ENCODE data around the gene PRR5L.
"Not testable (repeated sequence)": the region's sequence is repeated elsewhere in the genome, so short reads cannot be mapped to it uniquely, and the experiment has no call there.

The PRR5L gene

DNA sequence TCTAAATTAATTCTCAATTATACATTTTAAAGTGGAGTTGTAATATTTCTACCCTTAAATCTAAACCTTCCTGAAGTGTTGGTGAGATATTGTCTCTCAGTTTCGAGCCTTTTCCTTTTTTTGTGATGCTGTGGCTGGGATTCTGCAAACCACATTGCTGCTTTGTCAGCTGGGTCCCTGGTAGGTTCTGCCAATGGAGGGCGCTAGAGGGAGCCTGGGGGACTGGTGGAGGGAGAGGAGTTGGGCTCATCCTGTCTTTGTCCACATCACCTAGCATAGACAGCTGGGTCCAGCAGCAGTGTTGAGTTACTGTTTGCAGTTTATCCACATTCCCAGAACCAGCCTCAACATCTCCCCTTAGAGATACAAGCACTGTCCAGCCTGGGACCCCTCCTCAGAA lies 173.0 kb downstream of the PRR5L start:
- DNase-seq, result peak; percentile 79

DNA sequence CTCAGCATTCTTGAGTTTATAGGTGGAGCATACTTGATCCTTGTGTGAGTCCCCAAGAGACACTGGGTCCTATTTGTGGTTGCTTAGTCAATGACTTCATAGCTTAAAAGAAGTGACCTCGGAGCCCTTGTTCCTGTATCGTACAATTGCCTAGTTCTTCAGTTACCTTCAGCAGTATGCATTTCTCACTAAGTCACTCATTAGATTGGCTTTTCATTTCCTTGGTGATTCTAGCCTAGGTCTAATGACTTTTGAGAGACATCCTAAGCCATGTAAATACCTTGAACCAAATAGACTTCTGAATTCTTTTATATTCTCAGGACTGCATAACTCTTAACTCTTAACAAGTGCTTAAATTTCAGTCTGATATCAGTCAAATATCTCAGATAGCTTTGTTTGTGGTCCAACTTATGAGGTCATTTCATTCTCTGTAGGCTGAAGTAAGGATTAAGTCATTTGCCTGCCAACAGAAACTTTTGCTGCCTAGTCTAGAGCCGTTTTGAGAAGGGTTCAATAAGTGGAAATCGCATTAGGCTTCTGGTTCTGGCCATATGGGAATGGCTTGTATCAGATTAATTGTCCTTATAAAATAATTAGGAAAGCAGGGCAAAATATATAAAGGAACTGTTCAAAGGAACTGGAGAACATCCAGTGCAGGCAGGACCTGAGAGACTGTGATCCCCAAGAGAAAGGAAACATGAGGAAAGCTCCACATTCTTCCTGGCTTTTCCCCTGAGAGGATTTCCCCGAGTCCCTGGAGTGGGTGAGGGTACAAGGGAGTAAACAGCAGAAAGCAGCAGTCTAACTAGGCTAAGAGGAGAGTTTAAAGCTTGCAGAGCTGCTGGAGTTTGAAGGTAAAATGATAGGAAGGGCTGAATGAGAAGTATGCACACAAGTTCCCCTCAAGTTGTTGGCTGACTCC lies 174.1 kb downstream of the PRR5L start:
- no peak for DNase-seq

DNA sequence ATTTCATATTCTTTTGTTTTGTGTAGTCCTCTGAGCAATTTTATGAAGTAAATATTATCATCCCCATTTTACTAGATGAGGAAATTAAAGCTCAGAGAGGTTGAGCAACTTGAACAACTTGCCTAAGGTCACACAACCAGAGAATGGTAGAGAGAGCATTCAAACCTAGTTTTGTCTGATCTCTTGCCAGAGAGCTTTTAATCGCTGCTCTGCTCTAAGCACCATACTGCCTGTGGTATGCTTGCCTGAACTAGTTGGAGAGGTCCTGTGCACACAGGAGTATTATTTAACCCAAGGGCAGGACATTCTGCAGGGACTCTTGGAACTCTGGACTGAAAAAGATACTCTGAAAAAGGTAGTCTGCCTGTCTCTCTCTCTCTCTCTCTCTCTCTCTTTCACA lies 175.5 kb downstream of the PRR5L start:
- no peak for DNase-seq

DNA sequence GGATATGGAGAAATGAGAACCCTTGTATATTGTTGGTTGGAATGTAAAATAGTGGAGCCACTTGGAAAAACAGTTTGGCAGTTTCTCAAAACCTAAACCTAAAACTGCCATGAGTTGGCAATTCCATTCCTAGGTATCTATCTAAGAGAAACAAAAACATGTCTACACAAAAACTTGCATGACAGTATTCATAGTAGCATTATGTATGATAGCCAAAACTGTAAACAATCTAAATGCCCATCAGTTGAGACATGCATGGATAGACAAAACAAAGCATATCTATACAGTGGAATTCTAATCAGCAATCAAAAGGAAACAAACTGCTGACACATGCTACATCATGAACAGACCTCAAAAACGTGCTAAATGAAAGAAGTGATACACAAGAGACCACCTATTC lies 179.1 kb downstream of the PRR5L start:
- no peak for DNase-seq

DNA sequence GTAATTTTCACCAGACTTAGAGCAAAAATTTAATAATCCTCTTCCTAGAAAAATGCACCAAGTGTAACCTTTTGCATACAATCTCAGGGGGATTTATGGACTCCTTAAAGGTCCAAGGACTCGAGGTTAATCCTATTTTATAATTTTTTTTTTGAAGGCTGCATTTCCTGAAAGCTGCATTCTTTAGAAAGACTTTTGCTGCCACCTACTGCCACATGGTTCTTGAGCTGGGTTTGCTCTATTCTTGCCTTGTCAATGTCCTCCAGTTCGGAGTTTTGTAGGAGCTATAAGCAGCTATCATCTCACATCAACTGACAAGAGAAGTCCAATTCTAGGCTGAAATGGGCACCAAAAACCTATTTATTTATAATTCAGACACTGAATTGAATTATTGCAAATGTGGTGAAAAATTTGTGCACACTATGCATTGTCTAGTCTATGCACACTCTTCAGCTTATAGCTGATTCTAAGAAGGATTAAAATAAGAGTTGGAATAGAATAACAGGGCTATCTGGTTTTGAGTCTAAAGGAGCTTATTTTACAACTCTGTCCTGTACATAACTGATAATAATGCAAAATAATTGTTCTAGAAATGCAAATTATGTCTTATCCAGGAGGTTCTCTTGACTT lies 182.7 kb downstream of the PRR5L start:
- no peak for DNase-seq

DNA sequence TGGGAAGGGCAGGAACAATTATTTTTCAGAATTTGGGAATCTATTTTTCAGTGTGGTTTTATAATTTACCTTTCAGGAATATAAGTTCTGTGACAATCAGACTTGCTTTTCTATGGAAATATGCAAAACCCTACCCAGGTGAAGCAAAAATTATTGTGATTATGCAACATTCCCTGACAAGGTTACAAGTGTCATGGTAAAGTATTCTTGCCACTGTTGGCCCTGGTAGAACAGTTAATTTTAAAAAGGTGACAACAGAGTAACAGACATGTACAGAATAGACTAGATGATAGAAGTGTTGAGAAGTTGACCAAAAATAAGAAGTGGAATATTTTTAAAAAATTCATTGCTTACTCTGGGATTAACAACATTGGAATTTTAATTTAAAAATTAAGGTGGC lies 184.7 kb downstream of the PRR5L start:
- DNase-seq, result no peak

DNA sequence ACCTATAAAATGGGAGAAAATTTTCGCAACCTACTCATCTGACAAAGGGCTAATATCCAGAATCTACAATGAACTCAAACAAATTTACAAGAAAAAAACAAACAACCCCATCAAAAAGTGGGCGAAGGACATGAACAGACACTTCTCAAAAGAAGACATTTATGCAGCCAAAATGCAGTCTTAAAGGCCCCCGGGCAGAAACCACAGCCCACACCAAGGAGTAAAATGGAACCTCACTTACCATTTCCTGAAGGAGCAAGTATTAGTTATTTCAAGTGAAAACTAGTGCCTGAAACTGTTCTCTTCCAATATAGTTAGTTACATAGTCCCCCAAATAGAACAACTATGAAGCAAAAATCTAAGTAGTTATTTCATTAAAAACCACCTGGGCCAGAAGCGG lies 187.0 kb downstream of the PRR5L start:
- not testable (repeated sequence) for DNase-seq

DNA sequence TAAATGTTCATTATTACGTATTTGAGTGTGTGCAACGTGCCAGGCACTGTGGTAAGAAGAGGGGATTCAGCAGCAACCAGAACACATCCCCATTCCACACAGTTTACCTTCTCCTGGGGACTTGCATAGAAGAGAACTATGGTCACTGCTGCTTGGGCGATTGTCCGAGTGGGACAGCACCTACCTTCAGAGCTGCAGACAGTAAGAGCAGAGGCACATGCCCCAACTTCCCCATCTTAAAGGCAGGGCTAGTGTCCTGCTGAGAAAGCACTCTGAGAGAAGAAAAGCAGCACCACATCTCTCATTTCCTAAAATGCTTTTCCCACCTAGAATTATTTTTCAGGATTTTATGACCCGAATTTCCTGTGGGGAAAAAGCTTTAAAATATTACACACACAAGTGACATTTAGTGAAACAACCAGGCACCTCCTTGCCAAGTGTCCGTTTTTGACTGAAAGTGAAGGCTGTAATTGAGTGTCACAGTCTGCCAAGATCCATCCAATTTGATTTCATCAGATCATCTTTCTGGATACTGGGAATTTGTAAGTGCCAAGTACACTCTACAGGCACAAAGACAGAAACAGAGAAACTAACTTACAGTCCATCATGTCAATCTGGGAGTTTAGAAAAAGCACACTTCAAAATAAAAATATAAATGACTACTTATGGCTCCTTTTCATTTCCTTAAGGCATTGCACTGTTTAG lies 189.4 kb downstream of the PRR5L start:
- no peak for DNase-seq

DNA sequence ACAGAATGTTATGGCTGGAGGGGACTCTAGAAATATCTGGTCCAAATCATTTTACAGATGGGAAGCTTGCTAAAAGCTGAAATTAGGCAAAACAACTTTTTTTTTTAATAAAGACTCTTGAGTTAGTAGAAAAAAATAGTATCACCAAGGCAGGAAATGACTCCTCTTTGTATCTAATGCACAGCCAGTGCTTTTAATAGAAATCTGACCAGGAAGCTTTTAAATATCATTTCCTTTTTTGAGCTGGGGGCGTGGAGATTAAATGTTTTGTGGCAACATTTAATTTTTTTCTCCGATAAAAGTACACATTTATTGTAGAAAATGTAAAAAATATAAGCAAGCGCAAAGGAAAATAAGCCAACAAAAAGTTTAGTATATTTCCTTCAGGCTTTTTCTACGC lies 191.5 kb downstream of the PRR5L start:
- DNase-seq, result no peak

DNA sequence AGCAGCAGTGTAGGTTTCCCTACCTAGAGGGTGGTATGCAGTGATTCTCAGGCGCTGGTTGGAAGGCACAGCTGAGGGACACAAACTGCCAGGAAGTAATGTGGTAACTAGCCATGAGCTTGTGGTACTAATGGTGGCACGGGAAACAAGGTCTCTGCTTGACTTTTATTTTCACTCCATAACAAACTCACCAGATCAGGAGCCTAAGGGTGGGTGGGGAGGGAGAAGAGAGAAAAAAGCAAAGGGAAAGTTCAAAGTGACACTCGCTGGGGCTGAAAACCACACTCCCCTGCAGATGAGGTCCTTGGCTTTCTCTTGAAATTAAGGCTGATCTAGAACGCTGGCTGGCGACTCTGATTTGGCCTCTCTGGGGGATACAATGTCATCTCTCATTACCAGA lies 192.0 kb downstream of the PRR5L start:
- DNase-seq, result no peak

DNA sequence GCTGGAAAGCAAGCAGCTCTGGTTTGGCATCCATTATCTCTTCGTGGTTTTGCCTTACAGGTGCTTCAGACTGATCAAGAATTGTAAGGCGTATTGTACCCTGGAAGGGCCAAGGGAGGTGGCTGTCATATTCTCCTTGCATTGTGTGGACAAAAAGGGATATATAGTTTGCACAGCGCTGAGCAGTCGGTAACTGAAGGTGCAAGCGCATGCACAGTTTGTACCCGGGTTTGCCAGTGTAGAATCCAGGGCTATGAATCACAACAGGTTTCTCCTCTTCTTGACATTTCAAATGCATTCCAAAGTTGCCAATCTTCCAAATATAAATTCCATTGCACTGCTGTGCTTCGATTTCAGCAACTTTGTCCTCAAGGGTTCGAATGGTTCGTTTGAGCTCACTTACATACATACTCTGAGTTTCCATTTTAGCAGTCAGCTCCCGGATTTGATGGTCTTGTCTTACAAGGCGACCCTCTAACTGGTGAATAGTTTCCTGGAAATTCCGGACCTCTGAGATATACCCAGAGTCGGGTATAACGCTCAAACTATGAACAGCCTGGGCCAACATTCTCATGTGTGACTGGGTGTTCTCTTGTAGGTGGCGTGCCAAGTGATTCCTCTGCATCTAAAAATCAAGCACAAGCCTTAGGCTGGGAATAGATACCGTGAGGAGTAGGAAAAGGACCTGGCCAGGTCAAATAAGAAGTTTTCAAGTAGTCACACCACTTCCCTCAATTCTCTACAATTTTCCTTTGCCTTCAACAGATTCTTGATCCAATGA lies 194.1 kb downstream of the PRR5L start:
- no peak for DNase-seq

DNA sequence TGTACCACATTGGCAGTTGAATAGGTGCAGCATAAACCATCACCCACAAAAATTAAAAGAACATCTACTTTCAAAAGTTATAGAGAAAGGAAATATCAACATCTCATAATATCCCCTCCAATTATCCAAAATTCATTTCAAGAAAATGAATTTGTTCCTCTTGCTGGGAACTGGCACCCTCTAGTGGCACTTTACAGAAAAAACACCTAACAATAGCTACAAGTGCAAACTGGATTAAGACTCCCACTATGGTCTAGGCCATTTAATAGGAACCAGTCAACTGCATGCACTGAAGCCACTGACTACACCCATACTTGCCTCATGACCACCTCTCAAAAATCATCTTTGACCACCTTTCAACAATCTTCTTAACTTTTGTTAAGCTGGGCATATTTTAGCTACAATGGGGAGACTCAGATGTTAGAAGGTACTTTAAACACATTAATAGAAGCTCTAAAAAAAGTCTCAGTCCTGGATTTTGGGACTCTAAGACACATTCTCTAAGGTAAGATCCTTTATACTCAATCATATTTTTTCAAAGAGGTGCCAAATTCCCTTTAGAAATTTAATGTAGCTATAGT lies 196.7 kb downstream of the PRR5L start:
- DNase-seq, result no peak

DNA sequence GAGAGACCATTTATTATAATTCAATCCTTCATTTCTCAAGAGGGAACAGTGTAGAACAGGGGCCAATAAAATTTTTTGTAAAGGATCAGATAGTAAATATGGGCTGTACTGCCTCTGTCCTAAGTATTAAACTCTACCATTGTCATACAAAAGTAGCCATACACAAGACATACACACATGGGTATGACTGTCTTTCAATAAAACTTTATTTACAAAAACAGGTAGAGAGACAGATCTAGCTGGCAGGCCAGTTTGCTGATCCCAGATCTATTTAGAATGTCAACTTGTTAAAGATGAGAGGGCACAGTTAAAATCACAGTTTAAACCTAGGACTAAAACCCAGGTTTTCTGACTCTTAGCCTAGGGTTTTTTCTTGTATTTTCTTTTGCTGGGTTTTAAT lies 197.2 kb downstream of the PRR5L start:
- no peak for DNase-seq

DNA sequence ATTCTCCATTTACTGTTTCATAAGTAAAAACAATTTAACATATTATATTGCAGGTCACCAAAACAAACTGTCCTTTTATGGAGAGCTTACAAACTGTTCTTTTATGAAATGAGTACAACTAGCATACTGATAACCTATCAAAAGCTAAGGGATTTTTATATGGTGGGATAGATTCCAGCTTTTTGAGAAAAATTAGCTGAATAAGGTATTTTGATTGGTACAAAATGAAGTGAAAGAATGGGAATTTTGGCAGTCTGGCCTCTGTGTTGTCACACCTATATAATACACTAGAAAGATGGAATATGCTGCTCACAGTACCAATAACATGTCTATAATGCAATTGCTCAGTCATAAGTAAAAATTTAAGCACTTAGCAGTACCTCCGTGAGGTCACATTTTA lies 202.6 kb downstream of the PRR5L start:
- DNase-seq, result no peak

DNA sequence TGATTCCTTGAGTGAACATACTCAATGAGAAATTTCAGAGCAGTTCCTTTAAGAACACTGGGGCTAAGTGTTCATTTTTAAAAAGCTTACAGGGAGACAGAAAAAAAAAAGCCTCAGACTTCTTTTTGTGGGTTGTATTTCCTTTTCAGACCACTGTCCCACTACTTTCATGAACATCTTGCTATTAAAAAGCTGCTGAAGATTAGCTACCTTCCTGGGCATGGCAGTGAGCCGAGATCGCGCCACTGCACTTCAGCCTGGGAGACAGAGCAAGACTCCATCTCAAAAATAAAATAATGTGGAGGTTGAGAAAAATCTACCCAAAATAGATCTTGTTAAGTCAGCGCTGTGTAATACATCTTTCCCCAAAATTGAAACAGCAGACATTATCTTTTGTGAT lies 203.2 kb downstream of the PRR5L start:
- DNase-seq, result no peak

DNA sequence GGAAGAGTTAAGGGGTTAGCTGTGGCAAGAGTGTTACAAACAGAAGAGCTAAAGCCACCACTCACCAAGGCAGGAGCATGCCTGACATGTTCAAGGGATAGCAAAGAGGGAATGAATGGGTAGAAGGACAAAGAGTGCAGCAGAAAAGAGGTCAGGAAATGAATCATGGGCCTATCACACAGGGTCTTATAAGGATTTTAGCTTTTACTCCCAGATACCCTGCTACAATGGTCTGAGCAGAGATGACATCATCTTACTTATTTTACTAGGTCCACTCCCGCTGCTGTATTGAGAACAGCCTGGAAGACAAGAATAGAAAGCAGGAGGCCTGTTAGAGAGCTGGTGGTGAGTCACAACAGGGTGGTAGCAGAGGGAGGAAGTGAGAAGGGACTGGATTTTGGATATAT lies 204.2 kb downstream of the PRR5L start:
- DNase-seq, result peak; percentile 91

DNA sequence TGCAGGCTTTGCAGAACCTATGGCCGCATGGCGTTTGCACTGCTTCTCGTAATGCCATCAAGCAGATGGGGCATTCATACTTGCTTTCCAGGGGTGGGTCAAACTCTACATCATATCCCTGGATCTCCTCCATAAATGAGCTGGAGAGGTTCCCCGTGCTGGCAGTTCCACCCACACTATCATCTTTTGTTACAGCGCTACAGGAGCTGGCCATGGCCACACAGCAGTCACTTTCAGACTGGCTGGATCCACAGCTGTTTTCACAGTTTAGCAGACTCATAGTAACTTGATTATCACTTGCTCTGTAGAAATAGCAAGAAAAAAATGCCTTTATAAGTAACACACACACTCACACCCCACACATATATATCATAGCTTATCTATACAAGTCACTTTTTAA lies 205.1 kb downstream of the PRR5L start:
- DNase-seq, result no peak

DNA sequence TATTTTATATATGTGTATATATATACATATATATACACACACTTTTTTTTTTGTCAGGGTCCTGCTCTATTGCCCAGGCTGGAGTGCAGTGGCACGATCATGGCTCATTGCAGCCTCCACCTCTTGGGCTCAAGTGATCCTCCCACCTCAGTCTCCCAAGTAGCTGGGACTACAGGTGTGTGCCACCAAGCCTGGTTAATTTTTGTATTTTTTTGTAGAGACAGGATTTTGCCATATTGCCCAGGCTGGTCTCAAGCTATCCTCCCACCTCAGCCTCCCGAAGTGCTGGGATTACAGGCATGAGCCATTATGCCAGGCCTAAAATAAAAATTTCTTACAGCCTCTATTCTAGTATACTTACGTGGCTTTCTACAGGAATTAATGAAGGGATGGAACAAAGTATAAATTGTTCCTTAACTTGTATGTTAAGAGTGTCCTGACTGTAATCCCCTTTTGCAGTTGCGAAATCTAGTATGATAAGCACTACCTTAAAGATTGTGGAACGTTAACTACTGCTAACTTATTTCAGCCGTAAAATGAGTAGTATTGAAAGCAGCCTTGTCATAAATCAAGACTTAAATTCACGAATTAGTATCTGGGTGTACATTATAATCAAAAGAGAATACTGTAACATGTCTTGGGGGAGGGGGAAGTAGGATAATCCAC lies 211.9 kb downstream of the PRR5L start:
- no peak for DNase-seq

DNA sequence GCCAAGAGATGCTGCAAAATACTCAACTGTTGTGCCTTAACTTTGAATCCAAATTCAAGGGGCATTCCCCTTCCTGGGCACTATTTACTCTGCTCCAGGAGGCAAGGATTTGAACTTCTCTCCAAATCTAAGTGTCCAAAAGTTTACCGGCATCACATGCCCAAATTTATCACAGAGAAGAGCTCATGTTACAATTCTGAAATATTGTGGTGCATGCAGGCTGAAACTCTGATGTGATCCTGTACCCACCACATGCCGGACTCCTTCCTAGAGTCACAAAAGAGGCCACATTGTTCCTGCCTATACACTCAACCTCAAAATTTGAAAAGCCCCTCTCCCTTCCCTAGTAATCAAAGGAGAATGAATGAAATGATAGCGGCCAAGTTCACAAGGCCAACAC lies 212.7 kb downstream of the PRR5L start:
- no peak for DNase-seq

DNA sequence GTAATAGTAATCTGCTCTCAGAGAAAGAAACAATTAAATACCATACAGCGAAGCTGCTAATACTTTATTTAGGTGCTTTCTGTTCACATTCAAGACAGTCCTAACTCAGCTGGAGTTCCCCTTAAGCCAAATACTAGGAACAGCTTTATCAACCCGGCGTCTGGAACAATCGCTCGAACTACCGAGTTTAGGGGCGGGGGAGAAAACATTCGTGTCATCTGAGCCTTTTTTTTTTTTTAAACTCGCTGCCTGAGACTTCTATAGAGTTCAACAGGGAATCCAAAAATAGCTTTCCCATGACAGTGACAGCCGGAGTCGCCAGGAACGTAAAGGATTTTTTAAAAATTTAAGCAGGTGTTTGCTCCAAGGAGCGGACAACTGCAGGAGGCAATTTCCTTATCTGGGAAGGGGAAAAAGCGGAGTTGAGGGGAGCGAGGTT lies 213.1 kb downstream of the PRR5L start:
- DNase-seq, result no peak

DNA sequence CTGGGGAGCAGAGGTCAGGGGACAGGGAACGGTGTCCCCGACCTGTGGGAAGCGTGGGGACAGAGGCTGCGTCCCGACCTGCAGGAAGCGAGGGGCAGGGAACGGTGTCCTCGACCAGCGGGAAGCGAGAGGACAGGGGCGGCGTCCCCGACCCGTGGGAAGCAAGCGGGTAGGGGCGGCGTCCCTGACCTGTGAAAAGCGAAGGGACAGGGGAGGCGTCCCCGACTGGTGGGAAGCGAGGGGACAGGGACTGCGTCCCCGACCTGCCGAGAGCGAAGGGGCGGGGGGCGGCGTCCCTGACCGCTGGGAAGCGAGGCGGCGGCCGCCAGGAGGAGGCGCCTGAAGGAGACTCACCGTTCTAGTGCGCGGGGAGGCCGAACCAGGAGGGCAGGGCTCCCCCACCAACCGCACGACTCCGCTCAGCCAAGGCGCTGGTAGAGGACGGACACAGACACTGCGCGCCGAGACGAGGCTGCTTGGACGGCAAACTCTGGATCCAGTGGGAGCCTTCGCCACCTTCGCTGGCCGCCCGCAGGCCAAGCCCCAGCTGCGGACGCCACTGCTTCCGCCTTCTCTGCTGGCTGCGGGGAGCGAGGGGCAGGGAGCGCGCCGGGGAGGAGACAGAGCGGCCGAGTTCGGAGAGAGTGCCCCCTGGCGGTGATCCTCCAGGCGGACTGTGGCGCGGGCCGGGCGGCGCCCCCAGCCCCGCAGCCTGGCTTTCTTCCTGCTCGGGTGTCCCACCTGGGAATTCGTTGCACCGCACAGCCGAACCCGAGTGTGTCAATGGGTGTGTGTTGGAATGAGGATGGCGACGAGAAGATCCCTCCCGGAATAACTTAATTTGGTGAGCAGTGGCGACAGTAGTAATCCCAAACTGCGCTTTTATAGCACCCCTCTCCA lies 213.9 kb downstream of the PRR5L start, which contains the start of gene TRAF6:
Gene TRAF6 (minus strand): TSS at position 579 of the 900 bp plus-strand sequence. CDS start 8,757 bp downstream, outside the sequence.
- peak; percentile 92 for DNase-seq

All from islet precursor cell (in vitro differentiated cells).